ENCODE data around the gene CHCHD6.

CHCHD6 gene

GRCh38 chr3:126990890-126991289 lies 286.9 kb downstream of the CHCHD6 start:
- in situ Hi-C loops (cut with MboI; ENCODE audit: low pct_unique_long_range_greater_than_20kb, low sequenced_read_pairs, unreplicated experiment): loop anchor here (25.0 kb wide), 1 partner anchor 229 kb away; no protein-coding TSS in a partner anchor
- TF ChIP-seq CTCF (IDR thresholded peaks at IDR 0.05; ENCODE audit: extremely low read depth, insufficient read depth, missing control alignments): no peak
- DNase-seq (ENCODE audit: low spot score): no peak

- in situ Hi-C loops (cut with MboI; ENCODE audit: low pct_unique_long_range_greater_than_20kb, low sequenced_read_pairs, unreplicated experiment): loop anchor here (25.0 kb wide), 1 partner anchor 229 kb away; no protein-coding TSS in a partner anchor
- TF ChIP-seq CTCF (IDR thresholded peaks at IDR 0.05; ENCODE audit: extremely low read depth, insufficient read depth, missing control alignments): no peak
- DNase-seq (ENCODE audit: low spot score): no peak
Observed at GRCh38 chr3:126991366-126992200, 287.5 kb downstream of the CHCHD6 start.

- no peak for TF ChIP-seq CTCF (IDR thresholded peaks at IDR 0.05; ENCODE audit: extremely low read depth, insufficient read depth, missing control alignments)
- in situ Hi-C loops (cut with MboI; ENCODE audit: low pct_unique_long_range_greater_than_20kb, low sequenced_read_pairs, unreplicated experiment): loop anchor here (25.0 kb wide), 1 partner anchor 230 kb away; no protein-coding TSS in a partner anchor
- no peak for DNase-seq (ENCODE audit: low spot score)
Observed at GRCh38 chr3:126992216-126992615, 288.2 kb downstream of the CHCHD6 start.

GRCh38 chr3:126992776-126993175 lies 288.7 kb downstream of the CHCHD6 start:
- in situ Hi-C loops (cut with MboI; ENCODE audit: low pct_unique_long_range_greater_than_20kb, low sequenced_read_pairs, unreplicated experiment): loop anchor here (25.0 kb wide), 1 partner anchor 230 kb away; no protein-coding TSS in a partner anchor
- DNase-seq (ENCODE audit: low spot score): no peak
- no peak for TF ChIP-seq CTCF (IDR thresholded peaks at IDR 0.05; ENCODE audit: extremely low read depth, insufficient read depth, missing control alignments)

GRCh38 chr3:126993436-126993835 lies 289.4 kb downstream of the CHCHD6 start:
- in situ Hi-C loops (cut with MboI; ENCODE audit: low pct_unique_long_range_greater_than_20kb, low sequenced_read_pairs, unreplicated experiment): loop anchor here (25.0 kb wide), 1 partner anchor 231 kb away; no protein-coding TSS in a partner anchor
- no peak for TF ChIP-seq CTCF (IDR thresholded peaks at IDR 0.05; ENCODE audit: extremely low read depth, insufficient read depth, missing control alignments)
- DNase-seq (ENCODE audit: low spot score): no peak

GRCh38 chr3:126994661-126995245 lies 290.7 kb downstream of the CHCHD6 start:
- TF ChIP-seq CTCF (IDR thresholded peaks at IDR 0.05; ENCODE audit: extremely low read depth, insufficient read depth, missing control alignments): no peak
- in situ Hi-C loops (cut with MboI; ENCODE audit: low pct_unique_long_range_greater_than_20kb, low sequenced_read_pairs, unreplicated experiment): loop anchor here (25.0 kb wide), 1 partner anchor 232 kb away; no protein-coding TSS in a partner anchor

More at GRCh38 chr3:126994661-126995245, 290.7 kb downstream of the CHCHD6 start:
- DNase-seq (ENCODE audit: low spot score): peak; percentile 33
